Measurements from ENCODE around the gene SIPA1L3.
A peak's percentile ranks its signal among the peaks of the same experiment; 100 is the strongest.

The SIPA1L3 gene

GRCh38 chr19:37999309-38000213, 92.6 kb downstream of the SIPA1L3 start:
- DNase-seq (ENCODE audit: low read depth in 2 of 2) = peak; percentile 69 to 77

GRCh38 chr19:38001158-38001781, 94.3 kb downstream of the SIPA1L3 start:
- no peak for DNase-seq (ENCODE audit: low read depth in 2 of 2)

- DNase-seq (ENCODE audit: low read depth in 2 of 2) = peak; percentile 70 to 71
These were observed 96.6 kb downstream of the SIPA1L3 start for GRCh38 chr19:38003438-38004185.

GRCh38 chr19:38004186-38004520, 97.1 kb downstream of the SIPA1L3 start:
- no peak for DNase-seq (ENCODE audit: low read depth in 2 of 2)

- peak; percentile 94 to 95 for DNase-seq (ENCODE audit: low read depth in 2 of 2)
These were observed 97.7 kb downstream of the SIPA1L3 start for GRCh38 chr19:38004521-38005223.

GRCh38 chr19:38005224-38005614, 98.2 kb downstream of the SIPA1L3 start:
- no peak for DNase-seq (ENCODE audit: low read depth in 2 of 2)

- DNase-seq (ENCODE audit: low read depth in 2 of 2) = no peak
These were observed 99.5 kb downstream of the SIPA1L3 start for GRCh38 chr19:38006361-38007045.

GRCh38 chr19:38009650-38010242, 102.7 kb downstream of the SIPA1L3 start:
- DNase-seq (ENCODE audit: low read depth in 2 of 2) = no peak

GRCh38 chr19:38011426-38011825, 104.4 kb downstream of the SIPA1L3 start:
- no peak for DNase-seq (ENCODE audit: low read depth in 2 of 2)

- no peak for DNase-seq (ENCODE audit: low read depth in 2 of 2)
These were observed 105.3 kb downstream of the SIPA1L3 start for GRCh38 chr19:38012290-38012689.

- no peak for DNase-seq (ENCODE audit: low read depth in 2 of 2)
These were observed 105.9 kb downstream of the SIPA1L3 start for GRCh38 chr19:38012944-38013343.

- no peak for DNase-seq (ENCODE audit: low read depth in 2 of 2)
These were observed 107.0 kb downstream of the SIPA1L3 start for GRCh38 chr19:38013913-38014580.

GRCh38 chr19:38015216-38015615, 108.2 kb downstream of the SIPA1L3 start:
- no peak for DNase-seq (ENCODE audit: low read depth in 2 of 2)

- no peak for DNase-seq (ENCODE audit: low read depth in 2 of 2)
These were observed 108.8 kb downstream of the SIPA1L3 start for GRCh38 chr19:38015761-38016160.

- DNase-seq (ENCODE audit: low read depth in 2 of 2) = no peak
These were observed 110.6 kb downstream of the SIPA1L3 start for GRCh38 chr19:38017401-38018151.

GRCh38 chr19:38018694-38019395, 111.8 kb downstream of the SIPA1L3 start:
- DNase-seq (ENCODE audit: low read depth in 2 of 2) = no peak

- no peak for DNase-seq (ENCODE audit: low read depth in 2 of 2)
These were observed 112.4 kb downstream of the SIPA1L3 start for GRCh38 chr19:38019396-38019724.

GRCh38 chr19:38020311-38020710, 113.3 kb downstream of the SIPA1L3 start:
- DNase-seq (ENCODE audit: low read depth in 2 of 2) = no peak

GRCh38 chr19:38021352-38021751, 114.3 kb downstream of the SIPA1L3 start:
- no peak for DNase-seq (ENCODE audit: low read depth in 2 of 2)
